Measurements from ENCODE around the gene HSPB6.

Gene HSPB6

DNA sequence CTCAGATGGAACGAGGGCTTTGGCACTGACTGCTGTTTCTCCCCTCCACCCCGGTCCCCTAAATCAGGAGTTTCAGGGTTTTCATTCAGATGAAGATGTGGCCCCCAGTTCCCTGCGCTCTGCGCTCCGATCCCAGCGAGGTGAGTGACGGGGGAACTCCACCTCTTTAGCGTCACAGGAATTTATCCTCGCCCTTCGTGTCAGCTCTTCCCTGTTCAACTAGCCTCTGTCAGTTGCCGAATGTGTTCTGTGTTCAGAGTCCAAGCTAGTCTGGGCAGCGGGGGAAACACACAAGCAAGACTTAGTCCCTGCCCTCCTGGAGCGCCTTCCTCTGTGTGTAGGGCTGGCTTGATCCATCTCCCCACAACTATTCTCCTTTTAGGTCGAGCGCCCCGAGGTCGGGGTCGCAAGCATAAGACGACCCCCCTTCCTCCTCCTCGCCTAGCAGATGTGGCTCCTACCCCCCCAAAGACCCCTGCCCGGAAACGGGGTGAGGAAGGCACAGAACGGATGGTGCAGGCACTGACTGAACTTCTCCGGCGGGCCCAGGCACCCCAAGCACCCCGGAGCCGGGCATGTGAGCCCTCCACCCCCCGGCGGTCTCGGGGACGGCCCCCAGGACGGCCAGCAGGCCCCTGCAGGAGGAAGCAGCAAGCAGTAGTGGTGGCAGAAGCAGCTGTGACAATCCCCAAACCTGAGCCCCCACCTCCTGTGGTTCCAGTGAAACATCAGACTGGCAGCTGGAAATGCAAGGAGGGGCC, 37.2 kb downstream of the HSPB6 start:
- peaks cover 22% of the 10 kb centered on the region for H3K79me2 ChIP-seq (ENCODE audit: insufficient read depth, low read length)

DNA sequence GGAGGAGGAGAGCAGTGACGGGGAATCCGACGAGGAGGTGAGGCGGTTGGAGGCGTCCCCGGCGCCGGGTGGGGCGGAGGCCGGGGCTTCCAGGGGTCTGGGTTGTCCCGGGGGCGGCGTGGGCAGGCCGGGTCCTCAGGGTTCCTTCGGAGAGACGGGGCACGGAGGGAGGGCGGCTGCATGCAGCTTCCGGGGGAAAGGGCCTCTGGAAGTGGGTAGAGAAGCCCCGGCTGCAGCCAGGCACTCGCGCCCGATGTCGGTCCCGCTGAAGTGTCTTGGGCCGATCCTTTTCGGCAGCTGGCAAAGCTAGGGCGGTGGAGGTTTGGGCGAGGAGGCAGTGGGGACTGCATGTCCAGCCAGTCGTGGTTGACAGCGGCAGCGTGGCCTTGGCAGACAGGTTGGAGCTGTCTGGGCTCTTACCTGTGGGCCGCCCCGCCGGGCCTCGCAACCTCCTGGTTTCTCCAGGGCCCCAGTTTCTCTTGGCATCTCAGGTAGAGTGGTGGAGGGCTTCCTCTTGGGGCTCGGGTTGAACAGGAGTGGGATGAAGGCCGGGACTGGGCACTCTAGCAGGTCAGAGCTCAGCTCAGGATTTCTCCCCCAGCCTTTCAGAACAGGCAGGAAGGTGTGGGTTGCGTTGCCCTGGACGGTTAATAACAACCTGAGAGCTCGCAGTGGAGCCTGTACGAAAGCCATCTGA, 38.3 kb downstream of the HSPB6 start:
- Histone ChIP-seq H3K4me2 (ENCODE audit: low read depth, low read length, poor library complexity, severe bottlenecking) (peak overlapping the region; percentile 60), H3K27me3 (ENCODE audit: low read length) (no peaks in the 10 kb centered on the region), H3K27ac (ENCODE audit: low read depth, low read length) (peak overlapping the region; percentile 59), H4K20me1 (ENCODE audit: low read depth, low read length) (no peaks in the 10 kb centered on the region), H3F3A (ENCODE audit: insufficient read depth) (no peaks in the 10 kb centered on the region), H3K4me3 (ENCODE audit: insufficient read depth, low read length, poor library complexity, severe bottlenecking) (peak overlapping the region; percentile 65), H3K36me3 (ENCODE audit: low read length) (no peaks in the 10 kb centered on the region), H3K79me2 (ENCODE audit: insufficient read depth, low read length) (peaks cover 22% of the 10 kb centered on the region), H2AFZ (ENCODE audit: low read depth, low read length, severe bottlenecking) (no peak overlapping the region), H3K9me3 (ENCODE audit: insufficient read depth, low read length) (no peaks in the 10 kb centered on the region), H3K9me2 (replicated peaks; ENCODE audit: insufficient read depth, low read length) (no peaks in the 10 kb centered on the region), H3K9ac (ENCODE audit: low read length) (peak overlapping the region; percentile 69)
- TF ChIP-seq EZH2phosphoT487 (conservative IDR thresholded peaks at IDR 0.05; ENCODE audit: low read length) = no peak

More for the DNA sequence above, 37.2 kb downstream of the HSPB6 start:
- Histone ChIP-seq H3K4me2 (ENCODE audit: low read depth, low read length, poor library complexity, severe bottlenecking) (peak overlapping the region; percentile 60), H3K9me3 (ENCODE audit: insufficient read depth, low read length) (no peaks in the 10 kb centered on the region), H3F3A (ENCODE audit: insufficient read depth) (no peaks in the 10 kb centered on the region), H3K36me3 (ENCODE audit: low read length) (no peaks in the 10 kb centered on the region), H3K9me2 (replicated peaks; ENCODE audit: insufficient read depth, low read length) (no peaks in the 10 kb centered on the region), H2AFZ (ENCODE audit: low read depth, low read length, severe bottlenecking) (no peak overlapping the region), H3K27me3 (ENCODE audit: low read length) (no peaks in the 10 kb centered on the region), H3K9ac (ENCODE audit: low read length) (no peak overlapping the region), H4K20me1 (ENCODE audit: low read depth, low read length) (no peaks in the 10 kb centered on the region), H3K27ac (ENCODE audit: low read depth, low read length) (no peak overlapping the region), H3K4me3 (ENCODE audit: insufficient read depth, low read length, poor library complexity, severe bottlenecking) (peak overlapping the region; percentile 65)
- no peak for TF ChIP-seq EZH2phosphoT487 (conservative IDR thresholded peaks at IDR 0.05; ENCODE audit: low read length)
- TF ChIP-seq, protein P1, sequence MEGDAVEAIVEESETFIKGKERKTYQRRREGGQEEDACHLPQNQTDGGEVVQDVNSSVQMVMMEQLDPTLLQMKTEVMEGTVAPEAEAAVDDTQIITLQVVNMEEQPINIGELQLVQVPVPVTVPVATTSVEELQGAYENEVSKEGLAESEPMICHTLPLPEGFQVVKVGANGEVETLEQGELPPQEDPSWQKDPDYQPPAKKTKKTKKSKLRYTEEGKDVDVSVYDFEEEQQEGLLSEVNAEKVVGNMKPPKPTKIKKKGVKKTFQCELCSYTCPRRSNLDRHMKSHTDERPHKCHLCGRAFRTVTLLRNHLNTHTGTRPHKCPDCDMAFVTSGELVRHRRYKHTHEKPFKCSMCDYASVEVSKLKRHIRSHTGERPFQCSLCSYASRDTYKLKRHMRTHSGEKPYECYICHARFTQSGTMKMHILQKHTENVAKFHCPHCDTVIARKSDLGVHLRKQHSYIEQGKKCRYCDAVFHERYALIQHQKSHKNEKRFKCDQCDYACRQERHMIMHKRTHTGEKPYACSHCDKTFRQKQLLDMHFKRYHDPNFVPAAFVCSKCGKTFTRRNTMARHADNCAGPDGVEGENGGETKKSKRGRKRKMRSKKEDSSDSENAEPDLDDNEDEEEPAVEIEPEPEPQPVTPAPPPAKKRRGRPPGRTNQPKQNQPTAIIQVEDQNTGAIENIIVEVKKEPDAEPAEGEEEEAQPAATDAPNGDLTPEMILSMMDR (IDR thresholded peaks at IDR 0.05; ENCODE audit: insufficient read depth, low read length, poor library complexity, severe bottlenecking) = no peak

DNA sequence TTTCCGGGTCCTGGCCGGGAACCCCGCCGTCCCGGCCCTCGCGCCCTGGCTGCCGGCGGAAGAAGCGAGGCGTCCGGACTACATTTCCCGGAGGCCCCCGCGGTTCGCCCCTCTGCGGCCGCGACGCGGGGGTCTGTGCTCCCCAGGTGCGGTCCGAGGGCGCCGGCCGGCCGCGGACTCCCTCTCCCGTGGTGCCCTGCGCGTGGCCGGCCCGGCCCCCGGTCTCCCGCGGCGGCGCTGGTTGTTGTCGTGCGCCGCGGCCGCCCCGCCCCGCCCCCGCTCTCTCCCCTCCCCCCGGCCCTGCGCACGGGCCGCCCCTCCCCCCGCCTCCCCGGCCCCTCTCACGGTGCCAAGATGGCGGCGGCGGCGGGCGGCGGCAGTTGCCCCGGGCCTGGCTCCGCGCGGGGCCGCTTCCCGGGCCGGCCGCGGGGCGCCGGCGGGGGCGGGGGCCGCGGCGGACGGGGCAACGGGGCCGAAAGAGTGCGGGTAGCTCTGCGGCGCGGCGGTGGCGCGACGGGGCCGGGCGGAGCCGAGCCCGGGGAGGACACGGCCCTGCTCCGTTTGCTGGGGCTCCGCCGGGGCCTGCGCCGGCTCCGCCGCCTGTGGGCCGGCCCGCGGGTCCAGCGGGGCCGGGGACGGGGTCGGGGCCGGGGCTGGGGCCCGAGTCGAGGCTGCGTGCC, 39.0 kb downstream of the HSPB6 start, which contains the start of gene KMT2B:
Gene KMT2B, plus strand, starts transcription at position 339 of the 680 bp plus-strand sequence. Its CDS starts 16 bp downstream, at position 355.
- TF ChIP-seq, protein P1 (IDR thresholded peaks at IDR 0.05; ENCODE audit: insufficient read depth, low read length, poor library complexity, severe bottlenecking) = no peak
- no peak for TF ChIP-seq EZH2phosphoT487 (conservative IDR thresholded peaks at IDR 0.05; ENCODE audit: low read length)
- H3K79me2 ChIP-seq (ENCODE audit: insufficient read depth, low read length) = peaks cover 22% of the 10 kb centered on the region

More for the DNA sequence above, 39.0 kb downstream of the HSPB6 start, which contains the start of gene KMT2B:
- H3K27ac ChIP-seq (ENCODE audit: low read depth, low read length) = peak within 1 kb of the TSS; percentile 59
- H3K4me2 ChIP-seq (ENCODE audit: low read depth, low read length, poor library complexity, severe bottlenecking) = peak within 1 kb of the TSS; percentile 74
- H3K27me3 ChIP-seq (ENCODE audit: low read length) = no peaks in the 10 kb centered on the region
- H3K9me2 ChIP-seq (replicated peaks; ENCODE audit: insufficient read depth, low read length) = no peaks in the 10 kb centered on the region
- H2AFZ ChIP-seq (ENCODE audit: low read depth, low read length, severe bottlenecking) = peak within 1 kb of the TSS; percentile 66
- peak within 1 kb of the TSS; percentile 65 for H3K4me3 ChIP-seq (ENCODE audit: insufficient read depth, low read length, poor library complexity, severe bottlenecking)
- H4K20me1 ChIP-seq (ENCODE audit: low read depth, low read length) = no peaks in the 10 kb centered on the region
- no peaks in the 10 kb centered on the region for H3K36me3 ChIP-seq (ENCODE audit: low read length)
- no peaks in the 10 kb centered on the region for H3K9me3 ChIP-seq (ENCODE audit: insufficient read depth, low read length)
- H3F3A ChIP-seq (ENCODE audit: insufficient read depth) = no peaks in the 10 kb centered on the region
- peak within 1 kb of the TSS; percentile 72 for H3K9ac ChIP-seq (ENCODE audit: low read length)

Data from SU-DHL-6 (cell line).